Dedifferentiated amniotic fluid mesenchymal stem cell (primary cell): Measurements from ENCODE around the gene SLCO3A1.

Experiments used
- DNase-seq: peaks from one replicate; pipeline ENCODE4 v3.0.0-alpha.2; 2016; ENCODE audit errors: extremely low spot score

SLCO3A1 gene

DNA sequence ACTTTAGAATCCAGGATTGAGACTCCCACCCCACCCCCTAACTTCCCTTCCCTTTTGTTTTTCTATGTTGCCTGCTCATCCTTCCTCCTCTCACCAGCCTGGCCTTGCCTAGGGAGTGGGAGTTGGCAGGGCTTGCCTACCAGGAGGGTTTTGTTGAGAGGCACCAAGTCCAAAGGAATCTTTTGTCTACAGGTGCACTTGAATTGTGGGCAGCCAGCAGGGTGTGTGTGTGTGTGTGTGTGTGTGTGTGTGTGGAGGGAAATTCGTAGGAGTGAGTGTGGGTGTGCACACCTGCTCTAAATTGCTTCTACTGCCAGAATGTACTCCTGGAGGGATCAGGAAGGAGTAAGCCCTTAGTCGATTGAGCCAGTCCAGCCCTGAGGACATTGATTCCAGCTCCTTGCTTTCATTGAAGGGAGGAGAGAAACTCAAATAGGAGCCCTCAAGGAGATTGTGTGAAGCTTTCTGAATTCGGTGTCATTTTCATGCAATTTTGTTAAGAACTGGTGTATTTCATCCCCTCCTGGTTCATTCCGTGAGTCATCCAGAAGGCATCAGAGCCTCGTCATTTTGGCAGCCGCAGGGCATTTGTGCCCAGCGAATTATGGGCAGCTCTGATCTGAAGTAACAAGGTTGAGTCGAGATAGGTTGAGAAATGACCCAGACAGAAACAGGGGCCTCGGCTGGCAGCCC lies 112.1 kb downstream of the SLCO3A1 start:
- DNase-seq, result peak; percentile 93

- DNase-seq, result no peak
Observed at GRCh38 chr15:91966194-91966552, 112.7 kb downstream of the SLCO3A1 start.

DNA sequence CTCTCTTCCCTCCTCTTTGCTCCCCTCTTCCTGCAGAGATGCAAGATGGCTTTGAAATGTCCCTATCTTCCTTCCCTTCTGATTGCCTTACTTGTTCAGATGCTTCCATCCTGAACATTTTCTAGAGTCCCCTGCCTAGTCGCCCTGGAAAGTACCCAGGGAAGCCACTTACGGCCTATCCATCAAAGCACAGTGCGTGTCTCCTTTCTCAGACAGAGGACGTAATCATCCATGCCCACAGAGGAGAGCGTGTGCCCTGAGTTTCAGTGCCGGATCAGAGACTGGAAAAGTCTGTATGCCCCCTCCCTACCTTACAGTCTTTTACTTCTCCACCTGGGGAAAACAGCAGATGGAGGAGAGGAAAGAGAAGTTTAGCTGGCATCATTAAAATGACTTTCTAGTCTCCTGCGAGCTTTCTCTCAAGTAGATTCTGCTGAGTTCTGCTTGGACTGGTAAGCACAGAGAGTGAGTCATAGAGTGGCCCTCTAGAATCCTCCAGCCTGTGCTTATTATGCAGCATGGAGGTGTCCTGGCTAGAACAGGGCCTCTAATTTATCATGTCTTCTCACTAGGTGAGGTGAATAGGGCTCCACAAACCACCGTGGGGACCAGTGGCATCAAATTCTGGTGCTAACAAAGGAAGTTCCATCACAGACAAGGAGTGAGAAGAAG lies 114.6 kb downstream of the SLCO3A1 start:
- DNase-seq, result no peak

GRCh38 chr15:91968610-91969009 lies 115.1 kb downstream of the SLCO3A1 start:
- no peak for DNase-seq

DNA sequence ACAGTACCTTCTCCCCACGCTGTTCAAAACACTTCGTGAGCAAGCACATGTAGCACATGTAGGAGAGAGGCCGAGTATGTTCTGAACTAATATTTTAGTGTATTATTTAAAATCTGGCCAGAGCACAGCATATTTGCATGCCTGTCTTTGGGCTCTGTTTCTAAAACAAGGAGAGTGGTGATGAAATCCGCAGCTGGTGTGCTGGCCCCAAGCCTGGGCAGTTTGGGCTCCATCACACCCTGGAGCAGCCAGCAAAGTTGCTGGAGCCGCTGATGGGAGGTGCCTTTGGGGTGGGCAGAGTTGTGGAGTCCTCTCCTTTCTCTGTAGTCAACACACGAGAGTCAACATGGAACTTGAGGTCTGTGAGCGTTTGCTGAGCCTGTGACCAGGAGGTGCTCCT lies 116.6 kb downstream of the SLCO3A1 start:
- DNase-seq, result peak; percentile 79

DNA sequence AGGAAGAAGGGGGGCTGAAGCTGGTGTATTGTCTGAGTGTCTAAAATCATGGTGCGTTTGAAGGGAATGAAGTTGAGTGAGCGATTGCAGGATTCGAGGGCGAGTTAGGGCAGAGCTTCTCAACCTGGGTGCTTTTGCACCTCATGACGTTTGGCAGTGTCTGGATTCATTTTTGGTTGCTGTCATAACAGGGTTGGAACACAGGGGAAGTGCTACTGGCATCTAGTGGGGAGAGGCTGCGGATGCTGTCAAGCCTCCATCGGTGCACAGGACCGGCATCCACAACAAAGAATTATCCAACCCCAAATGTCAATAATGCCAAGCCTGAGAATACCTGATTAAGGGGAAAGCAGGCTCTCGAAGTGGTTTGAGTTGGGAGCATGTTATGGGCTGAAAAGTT lies 120.0 kb downstream of the SLCO3A1 start:
- no peak for DNase-seq

DNA sequence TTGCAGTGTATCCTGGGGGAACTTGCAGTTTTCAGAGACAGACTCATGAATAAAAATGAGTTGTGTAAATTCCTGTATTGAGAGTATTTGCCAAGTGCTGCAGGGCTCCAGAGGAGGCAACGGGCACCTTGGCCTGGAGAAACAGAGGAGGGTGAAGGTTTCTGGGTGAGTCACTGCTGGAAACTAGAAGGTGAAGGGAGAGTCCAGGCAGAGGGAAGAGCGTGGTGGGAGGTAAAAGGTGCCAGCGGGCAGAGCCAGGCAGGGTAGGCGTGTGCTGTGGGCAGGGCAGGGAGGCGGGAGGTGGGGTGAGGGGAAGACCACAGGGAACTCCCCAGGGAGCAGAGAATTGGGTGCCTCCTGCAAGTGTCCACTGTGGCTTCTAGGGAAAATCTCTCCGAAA lies 120.8 kb downstream of the SLCO3A1 start:
- no peak for DNase-seq

- no peak for DNase-seq
Observed at GRCh38 chr15:91975241-91975978, 121.9 kb downstream of the SLCO3A1 start.

DNA sequence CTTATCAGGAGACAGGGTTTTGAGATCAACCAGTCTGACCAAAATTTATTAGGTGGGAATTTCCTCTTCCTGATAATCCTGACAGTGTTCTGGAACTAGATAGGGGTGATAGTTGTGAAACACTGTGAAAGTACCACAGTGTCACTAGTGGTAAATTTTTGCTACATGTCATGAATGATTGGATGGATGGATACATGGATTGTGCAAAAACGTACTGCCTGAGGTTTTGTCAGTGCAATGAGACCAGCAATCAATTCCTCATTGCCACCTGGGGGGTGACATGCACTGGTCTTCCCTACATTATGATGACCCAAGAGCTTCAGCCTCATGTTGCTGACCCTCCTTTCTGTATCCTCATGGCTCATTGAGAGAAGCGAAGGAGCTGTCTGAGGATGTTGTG lies 123.5 kb downstream of the SLCO3A1 start:
- no peak for DNase-seq

DNA sequence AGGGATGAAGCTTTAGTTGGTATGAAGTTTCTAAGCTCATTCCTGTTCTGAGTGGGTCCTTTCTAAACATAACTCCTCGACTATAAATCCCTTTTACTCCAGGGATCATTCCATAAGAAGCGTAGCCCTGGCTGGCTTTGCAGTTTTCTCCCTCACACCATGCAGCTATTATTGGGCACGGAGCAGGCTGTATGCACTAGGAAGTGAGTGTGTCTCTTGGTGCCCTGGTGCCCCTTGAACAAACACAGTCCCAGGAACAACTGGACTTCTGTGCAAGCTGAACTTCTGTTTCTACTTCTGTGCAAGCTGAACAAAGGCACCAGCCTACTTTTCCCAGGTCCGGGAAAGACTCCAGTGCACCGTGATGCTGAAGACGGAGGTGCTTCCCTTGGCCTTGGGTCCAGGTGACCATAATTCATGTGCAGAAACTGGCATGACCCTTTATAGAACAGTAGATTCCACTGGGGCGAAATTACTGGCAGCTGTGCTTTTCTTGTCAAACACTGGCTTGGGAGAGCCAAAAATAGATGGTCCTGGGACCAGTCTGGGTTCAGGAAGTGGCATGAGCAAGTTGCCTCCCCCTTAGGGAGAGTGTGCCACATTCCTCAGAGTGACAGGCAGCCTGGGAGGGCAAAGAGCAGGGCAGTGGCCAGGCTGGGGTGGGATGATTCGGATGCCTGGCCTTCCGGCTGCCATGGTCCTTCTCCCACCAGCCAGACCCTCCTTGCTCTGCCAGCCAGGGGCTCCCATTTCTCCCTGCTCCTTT lies 127.2 kb downstream of the SLCO3A1 start:
- DNase-seq, result no peak

DNA sequence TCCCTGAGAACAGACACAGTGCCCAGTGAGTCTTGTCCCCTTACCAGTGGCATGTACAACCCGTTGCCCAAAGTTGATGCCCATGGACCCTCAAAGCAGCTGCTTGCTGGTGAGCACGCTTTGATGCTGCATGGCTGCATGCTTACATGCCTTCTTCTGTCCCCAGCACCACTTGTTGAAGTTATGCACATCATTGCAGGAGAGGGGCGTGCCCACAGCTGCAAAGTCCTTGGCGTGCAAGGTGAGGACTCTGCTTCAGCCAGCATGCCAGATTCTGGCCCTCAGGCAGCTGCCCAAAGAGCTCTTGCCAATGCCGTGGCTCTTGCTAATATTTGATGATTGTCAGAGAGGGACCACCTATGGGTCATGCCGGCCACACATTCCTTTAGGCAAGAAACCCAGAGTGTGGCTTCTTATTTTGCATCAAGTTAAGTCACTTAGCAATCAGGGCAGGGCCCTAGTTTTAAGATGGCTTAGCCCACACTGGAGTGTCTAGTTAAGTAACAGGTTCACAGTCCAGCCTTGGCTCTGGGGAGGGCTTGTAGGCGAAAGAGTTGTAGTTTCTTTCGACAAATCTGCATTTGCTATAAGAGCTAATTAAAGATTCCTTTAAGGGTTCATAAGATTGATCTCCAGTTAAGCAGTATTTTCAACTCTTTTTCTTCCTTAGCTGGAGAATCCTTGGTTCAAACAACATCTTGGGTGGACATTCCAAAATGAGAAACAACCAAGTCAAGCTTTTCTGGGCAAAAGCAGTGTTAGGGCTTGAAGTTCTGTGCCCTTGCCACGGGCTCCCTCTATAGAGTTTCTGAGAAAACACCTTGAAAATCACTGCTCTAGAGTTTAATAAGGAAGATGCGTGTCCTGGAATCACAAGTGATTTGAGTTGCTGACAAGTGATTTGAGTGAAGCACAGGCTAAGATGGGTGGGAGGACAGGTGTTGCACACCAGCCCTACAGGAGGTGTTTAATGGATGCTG lies 128.6 kb downstream of the SLCO3A1 start:
- no peak for DNase-seq

- no peak for DNase-seq
Observed at GRCh38 chr15:91983729-91984340, 130.3 kb downstream of the SLCO3A1 start.

- no peak for DNase-seq
Observed at GRCh38 chr15:91985297-91985696, 131.8 kb downstream of the SLCO3A1 start.

- no peak for DNase-seq
Observed at GRCh38 chr15:91988071-91988470, 134.6 kb downstream of the SLCO3A1 start.

- DNase-seq, result no peak
Observed at GRCh38 chr15:91988655-91989054, 135.1 kb downstream of the SLCO3A1 start.

- no peak for DNase-seq
Observed at GRCh38 chr15:91989821-91990220, 136.3 kb downstream of the SLCO3A1 start.

GRCh38 chr15:91992945-91993344 lies 139.4 kb downstream of the SLCO3A1 start:
- no peak for DNase-seq

GRCh38 chr15:91995146-91995545 lies 141.6 kb downstream of the SLCO3A1 start:
- DNase-seq, result no peak

GRCh38 chr15:91997163-91997562 lies 143.7 kb downstream of the SLCO3A1 start:
- DNase-seq, result no peak

DNA sequence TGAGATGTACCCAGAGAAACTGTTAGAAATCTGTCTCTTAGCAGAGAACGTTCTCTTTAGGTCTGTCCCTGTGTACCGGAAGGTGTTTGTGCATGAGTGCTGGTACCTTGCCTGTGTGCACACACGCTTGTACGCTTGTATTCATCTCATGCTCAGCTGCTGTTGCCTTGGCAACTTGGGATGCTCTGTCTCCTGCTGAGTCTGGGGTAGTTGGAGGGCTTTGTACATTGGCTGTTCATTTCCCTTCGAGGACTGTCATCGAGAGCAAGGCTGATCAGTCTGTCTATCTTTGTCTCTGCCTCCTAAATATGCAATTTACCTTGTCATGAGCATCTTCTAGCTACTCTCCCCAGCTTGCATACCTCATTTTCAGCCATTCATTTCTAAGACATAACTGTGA lies 147.2 kb downstream of the SLCO3A1 start:
- DNase-seq, result no peak

DNA sequence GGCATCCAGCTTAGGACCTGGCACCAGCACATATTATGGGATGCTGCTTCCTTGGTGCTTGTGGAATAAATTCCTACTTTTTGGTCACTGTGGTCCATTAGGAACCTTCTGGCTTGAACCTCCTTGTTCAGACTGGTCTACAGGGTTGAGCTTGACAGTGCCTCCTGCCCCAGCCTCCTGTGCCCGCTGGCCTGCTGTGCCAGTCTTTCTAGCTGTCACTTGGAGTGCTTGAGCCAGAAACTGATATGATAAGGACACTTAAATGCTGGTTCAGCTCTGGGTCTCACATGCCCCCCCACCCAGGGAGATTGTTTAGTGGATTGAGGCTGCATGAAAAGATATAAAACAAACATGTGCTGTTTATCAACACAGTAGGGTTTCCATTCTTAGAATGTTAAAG lies 147.8 kb downstream of the SLCO3A1 start:
- no peak for DNase-seq
